Measurements from ENCODE around the gene NOS1.

GRCh38 chr12:117234441-117234840 lies 127.0 kb downstream of the NOS1 start:
- TF ChIP-seq EZH2 (IDR thresholded peaks at IDR 0.05; ENCODE audit: borderline replicate concordance, low read depth, low read length, poor library complexity, severe bottlenecking) (no peak), CTCF (conservative IDR thresholded peaks at IDR 0.05; ENCODE audit: low read depth, low read length) (no peak)

All from A673 (cell line).